HG02840 (cell line): ENCODE results near the gene CCDC182.

Source experiments
- ATAC-seq: cut with Tn5 transposase; IDR thresholded peaks from one replicate; pipeline ENCODE4 v1.9.1; 2021; ENCODE audit warnings: mild to moderate bottlenecking, moderate library complexity, moderate number of reproducible peaks; ENCODE audit not compliant: unreplicated experiment, low FRiP score

Gene CCDC182

DNA sequence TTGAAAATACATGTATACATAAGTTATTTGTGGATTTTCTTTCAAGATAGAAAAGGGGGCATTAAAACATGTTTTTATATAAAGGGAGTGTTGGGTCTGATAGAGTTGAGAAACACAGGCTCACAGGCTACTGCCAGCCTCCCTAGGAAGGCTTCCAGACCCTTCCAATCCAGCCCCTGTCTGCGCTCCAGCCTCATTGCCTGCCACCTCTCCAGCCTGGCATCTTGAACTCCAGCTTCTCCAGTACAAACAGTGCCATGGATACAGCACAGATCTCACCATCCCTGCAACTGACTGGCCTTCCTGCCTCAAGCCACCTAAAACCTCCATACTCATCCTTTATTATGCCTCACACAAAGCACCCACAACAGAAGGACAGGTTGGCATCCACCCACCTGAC is 40.7 kb downstream of the CCDC182 start:
- ATAC-seq, result no peak

GRCh38 chr17:57703273-57703672 is 41.8 kb downstream of the CCDC182 start:
- no peak for ATAC-seq

- no peak for ATAC-seq
These were observed 44.0 kb downstream of the CCDC182 start for GRCh38 chr17:57701124-57701523.

- ATAC-seq, result no peak
These were observed 45.3 kb downstream of the CCDC182 start for GRCh38 chr17:57699751-57700219.

- no peak for ATAC-seq
These were observed 47.0 kb downstream of the CCDC182 start for GRCh38 chr17:57697891-57698711.

DNA sequence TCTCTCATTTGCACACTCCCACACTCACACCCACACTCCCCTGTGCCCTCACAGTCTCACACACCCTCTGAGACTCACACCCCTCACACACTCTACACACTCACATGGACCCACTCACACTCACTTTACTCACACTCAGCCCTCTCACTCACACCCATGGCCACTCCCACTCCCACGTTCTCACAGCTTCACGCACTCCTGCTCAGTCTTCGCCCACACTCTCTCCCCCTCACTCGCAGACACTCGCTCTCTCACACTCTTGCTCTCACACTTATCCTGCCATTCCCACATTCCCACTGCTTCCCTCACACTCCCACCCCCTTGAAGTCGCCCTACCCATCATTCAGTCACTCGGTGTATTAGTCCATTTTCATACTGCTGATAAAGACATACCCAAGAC is 47.9 kb downstream of the CCDC182 start:
- ATAC-seq, result no peak

DNA sequence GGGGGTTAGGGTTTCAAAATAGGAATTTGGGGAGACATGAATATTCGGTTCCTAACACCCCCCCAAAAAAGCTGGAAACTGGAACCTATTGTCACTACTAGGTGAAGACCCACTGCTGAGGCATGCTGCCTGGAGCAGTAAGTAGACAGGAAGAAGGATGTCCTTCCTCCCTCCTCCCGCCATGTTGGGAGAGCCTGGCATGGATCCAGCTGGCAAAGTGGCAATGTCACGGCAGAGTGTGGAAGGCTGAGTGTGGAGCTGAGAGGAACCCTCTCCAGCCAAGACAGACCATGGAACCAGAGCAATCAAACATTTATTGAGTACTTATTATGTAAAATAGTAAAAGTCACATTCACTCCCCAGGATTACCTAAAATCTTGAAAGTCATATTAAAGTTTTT is 49.0 kb downstream of the CCDC182 start:
- no peak for ATAC-seq
